Measurements from ENCODE around the gene CNKSR3.
"Not testable (repeated sequence)": the region's sequence is repeated elsewhere in the genome, so short reads cannot be mapped to it uniquely, and the experiment has no call there.

Gene CNKSR3

GRCh38 chr6:154510144-154510905 lies at the start of gene CNKSR3:
CNKSR3 (minus strand) TSS chr6:154510685; CDS start chr6:154510114, 571 bp downstream.
- peak; percentile 69 for DNase-seq

GRCh38 chr6:154558984-154559383 lies 48.5 kb upstream of the CNKSR3 start:
- DNase-seq = no peak

DNA sequence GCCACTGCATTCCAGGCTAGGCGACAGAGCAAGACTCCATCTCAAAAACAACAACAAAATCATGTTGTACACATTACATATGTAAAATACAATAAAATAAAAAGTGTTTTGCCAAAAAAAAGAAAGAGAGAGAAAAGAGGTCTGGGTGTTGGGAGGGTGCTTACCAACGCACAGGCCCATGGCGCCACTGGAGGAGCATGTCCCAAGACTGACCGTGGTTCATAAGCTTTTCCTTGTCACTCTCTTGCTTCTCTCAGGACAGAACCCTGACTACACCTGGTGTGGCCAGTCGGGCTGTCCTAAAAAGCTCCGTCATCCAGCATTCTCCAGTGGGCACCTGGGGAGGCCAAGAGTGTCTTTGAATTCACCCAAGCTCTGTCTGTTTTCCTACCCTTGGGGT lies 48.0 kb upstream of the CNKSR3 start:
- DNase-seq = no peak

- DNase-seq = no peak
Observed at GRCh38 chr6:154555073-154555677, 44.7 kb upstream of the CNKSR3 start.

GRCh38 chr6:154554491-154554890 lies 44.0 kb upstream of the CNKSR3 start:
- DNase-seq = no peak

GRCh38 chr6:154550779-154551178 lies 40.3 kb upstream of the CNKSR3 start:
- no peak for DNase-seq

DNA sequence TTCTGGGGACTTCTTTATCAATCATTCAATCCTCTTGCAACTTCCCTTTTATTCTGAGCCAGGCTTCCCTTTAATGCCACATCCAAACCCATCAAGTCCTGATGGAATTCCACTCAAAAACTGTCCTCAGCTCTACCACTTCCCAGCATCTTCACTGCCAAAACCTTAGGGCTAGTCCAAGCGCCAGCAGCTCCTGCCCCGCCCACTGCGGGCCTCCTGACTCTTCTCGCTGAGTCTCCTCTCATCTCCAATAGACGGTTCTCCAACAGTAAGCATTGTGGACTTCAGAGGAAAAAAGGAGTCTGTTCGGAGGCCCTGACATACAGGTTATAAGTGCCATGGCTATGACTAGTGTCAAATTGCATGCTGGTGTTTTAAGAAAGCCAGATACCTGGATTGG lies 38.7 kb upstream of the CNKSR3 start:
- no peak for DNase-seq

DNA sequence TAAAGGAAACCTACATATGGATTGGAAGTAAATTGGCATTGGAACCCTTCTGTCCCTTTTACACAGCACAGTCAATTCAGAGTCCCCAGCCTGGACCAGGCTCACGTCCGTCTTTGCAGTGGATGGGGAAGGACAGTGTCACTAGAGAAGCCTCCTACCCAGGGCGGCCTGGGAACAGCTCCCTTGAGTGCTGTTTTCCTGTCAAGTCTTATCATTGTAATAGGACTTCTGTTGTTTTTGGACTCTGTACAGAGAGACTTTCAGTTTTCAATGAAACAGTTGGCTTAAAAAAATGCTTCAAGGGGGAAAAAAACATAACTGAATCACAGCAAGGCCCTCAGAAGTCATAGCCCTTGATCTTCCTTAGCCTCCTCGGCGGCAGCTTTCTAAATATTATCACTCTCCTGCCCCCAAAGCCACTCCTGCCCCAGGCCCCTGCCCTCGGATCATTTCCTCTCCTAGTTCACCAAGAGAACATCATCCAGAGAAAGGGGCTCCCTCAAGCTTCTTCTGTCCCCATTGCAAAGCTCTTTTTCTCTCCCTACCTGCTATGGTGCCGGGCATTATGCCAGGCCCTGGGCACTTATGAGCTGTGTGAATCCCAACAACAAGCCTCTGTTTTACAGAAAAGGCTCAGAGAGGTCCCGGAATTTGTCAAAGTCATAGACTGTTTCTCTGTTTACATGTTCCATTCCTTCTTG lies 37.8 kb upstream of the CNKSR3 start:
- DNase-seq = no peak

- DNase-seq = no peak
Observed at GRCh38 chr6:154543628-154544027, 33.1 kb upstream of the CNKSR3 start.

DNA sequence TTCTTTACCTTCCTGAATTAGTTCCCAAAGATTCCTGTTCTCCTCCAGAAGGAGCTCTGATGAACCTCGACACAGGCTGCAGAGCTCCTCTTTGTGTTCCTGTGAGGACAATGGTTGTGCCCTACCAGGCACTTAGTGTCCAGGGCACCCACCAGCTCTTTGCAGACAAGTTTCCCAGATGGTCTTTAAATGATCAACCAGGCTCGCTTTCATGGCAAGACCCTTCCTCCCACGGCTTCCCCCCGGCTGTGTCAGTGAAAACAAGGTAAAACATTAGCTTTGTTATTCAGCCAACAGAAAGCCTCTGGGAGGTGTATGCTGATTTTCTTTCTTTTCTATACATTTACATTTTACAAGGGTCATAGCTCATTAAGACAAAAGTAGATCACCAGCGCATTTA lies 32.3 kb upstream of the CNKSR3 start:
- no peak for DNase-seq

GRCh38 chr6:154541837-154542236 lies 31.4 kb upstream of the CNKSR3 start:
- DNase-seq = not testable (repeated sequence)

- DNase-seq = no peak
Observed at GRCh38 chr6:154539593-154540269, 29.2 kb upstream of the CNKSR3 start.

- DNase-seq = no peak
Observed at GRCh38 chr6:154538640-154539191, 28.2 kb upstream of the CNKSR3 start.

- no peak for DNase-seq
Observed at GRCh38 chr6:154537511-154538325, 27.2 kb upstream of the CNKSR3 start.

- no peak for DNase-seq
Observed at GRCh38 chr6:154536999-154537398, 26.5 kb upstream of the CNKSR3 start.

DNA sequence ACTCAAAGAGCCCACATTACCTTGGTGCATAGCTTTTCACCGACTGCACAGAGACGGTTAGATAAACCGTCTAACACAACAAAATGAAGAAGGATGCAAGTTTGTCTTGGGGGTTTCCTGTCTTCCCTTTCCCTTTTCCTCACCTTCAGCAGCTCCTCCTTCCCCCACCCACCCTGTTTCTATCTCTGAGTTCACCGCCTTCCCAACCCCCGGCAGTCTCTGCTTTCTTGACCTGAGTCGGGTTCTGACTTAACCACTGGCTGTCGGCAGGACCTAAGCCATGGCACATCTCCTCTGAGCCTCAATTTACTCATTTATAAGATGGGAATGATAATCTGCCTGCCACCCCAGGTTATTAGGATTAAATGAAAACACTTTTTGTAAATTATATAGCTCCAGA lies 25.8 kb upstream of the CNKSR3 start:
- DNase-seq = no peak

DNA sequence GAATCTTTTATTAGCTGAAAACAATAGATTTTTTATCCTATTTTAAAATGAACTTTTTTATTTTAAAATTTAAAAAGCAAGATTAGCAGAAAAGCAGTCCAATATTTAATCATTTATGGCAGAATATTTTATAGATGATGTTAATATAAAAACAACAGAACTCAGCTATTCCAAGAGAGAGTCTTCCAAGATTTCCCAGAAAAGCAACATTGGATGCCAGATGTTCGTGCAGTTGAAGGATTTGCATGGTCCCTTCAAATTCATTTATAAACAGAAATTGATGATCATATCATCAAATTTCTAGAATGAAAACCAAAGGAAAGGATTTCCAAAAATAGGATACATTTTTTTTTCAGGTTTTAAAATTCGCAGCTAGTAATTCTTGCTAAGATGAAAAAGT lies 25.4 kb upstream of the CNKSR3 start:
- DNase-seq = no peak

- no peak for DNase-seq
Observed at GRCh38 chr6:154535147-154535546, 24.7 kb upstream of the CNKSR3 start.

GRCh38 chr6:154534531-154534930 lies 24.0 kb upstream of the CNKSR3 start:
- DNase-seq = no peak

GRCh38 chr6:154532426-154532825 lies 21.9 kb upstream of the CNKSR3 start:
- DNase-seq = no peak

DNA sequence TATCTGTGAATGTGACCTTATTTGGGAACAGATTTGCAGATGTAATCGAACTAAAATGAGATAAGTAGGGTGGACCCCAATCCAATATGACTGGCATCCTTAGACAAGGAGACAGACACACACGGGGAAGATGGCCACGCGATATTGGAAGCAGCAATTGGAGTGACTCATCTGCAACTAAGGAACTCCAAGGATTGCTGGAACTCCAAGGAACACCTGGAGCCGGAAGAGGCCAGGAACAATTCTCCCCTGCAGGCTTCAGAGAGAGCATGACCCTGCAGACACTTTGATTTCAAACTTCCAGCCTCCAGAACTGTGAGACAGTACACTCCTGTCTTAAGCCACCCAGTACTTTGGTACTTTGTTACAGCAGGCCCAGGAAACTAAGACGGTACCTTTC lies 19.5 kb upstream of the CNKSR3 start:
- DNase-seq = no peak

GRCh38 chr6:154528310-154528915 lies 17.9 kb upstream of the CNKSR3 start:
- no peak for DNase-seq

All from GDM1 (cell line).